H1 (cell line): Measurements from ENCODE around the gene SLC38A8.

ENCODE experiments used
- ASH2L ChIP-seq: fragments of 200-600, 300-600 bp; sonication (generic); IDR thresholded peaks from one replicate; pipeline ENCODE4 v1.7.1; 2017; ENCODE audit warnings: low read length
- CTCF ChIP-seq, 3 experiments: IDR thresholded peaks; 1 replicate in 2 of 3; 2 replicates in 1 of 3; pipeline versions ENCODE4 v1.5.1 to v1.6.1; 2011; ENCODE audit warnings: low read length in 3 of 3, mild to moderate bottlenecking in 3 of 3, inconsistent platforms in 2 of 3, low read depth in 1 of 3, moderate library complexity in 1 of 3; ENCODE audit not compliant: insufficient read depth in 1 of 3; ENCODE audit errors: control extremely low read depth in 1 of 3
- EZH2 ChIP-seq: fragments of 200-600 bp; sonication (generic); IDR thresholded peaks from 2 replicates; pipeline ENCODE4 v1.7.1; 2012; ENCODE audit warnings: low read depth, mild to moderate bottlenecking, moderate library complexity, low read length, inconsistent platforms; ENCODE audit not compliant: severe bottlenecking
- GABPA ChIP-seq: IDR thresholded peaks from 2 replicates; pipeline ENCODE4 v1.6.1; 2011; ENCODE audit warnings: mild to moderate bottlenecking, low read length, moderate library complexity, borderline replicate concordance; ENCODE audit not compliant: insufficient read depth
- MAFK ChIP-seq: IDR thresholded peaks from 2 replicates; pipeline ENCODE4 v1.6.1; 2012; ENCODE audit warnings: low read depth, mild to moderate bottlenecking, improper control_type of control experiment, low read length
- POLR2A ChIP-seq, 2 experiments: IDR thresholded peaks; 1 replicate in 1 of 2; 2 replicates in 1 of 2; pipeline ENCODE4 v1.6.1; 2011; ENCODE audit warnings: low read depth in 2 of 2, low read length in 2 of 2, mild to moderate bottlenecking in 2 of 2; ENCODE audit errors: control extremely low read depth in 1 of 2
- TEAD4 ChIP-seq: IDR thresholded peaks from 2 replicates; pipeline ENCODE4 v1.6.1; 2012; ENCODE audit warnings: low read depth, low read length, inconsistent platforms, mixed read lengths

GRCh38 chr16:84058664-84059063, 16.1 kb upstream of the SLC38A8 start:
- TF ChIP-seq GABPA (no peak), EZH2 (no peak), MAFK (no peak), POLR2A (IDR thresholded peaks at IDR 0.05; ENCODE audit: control extremely low read depth in 1 of 2, low read depth in 2 of 2, low read length in 2 of 2) (no peak), CTCF (IDR thresholded peaks at IDR 0.05; ENCODE audit: control extremely low read depth in 1 of 3, insufficient read depth in 1 of 3, low read depth in 1 of 3, low read length in 3 of 3) (no peak), TEAD4 (no peak), ASH2L (no peak)
